ENCODE results near the gene BTBD9.

DNA sequence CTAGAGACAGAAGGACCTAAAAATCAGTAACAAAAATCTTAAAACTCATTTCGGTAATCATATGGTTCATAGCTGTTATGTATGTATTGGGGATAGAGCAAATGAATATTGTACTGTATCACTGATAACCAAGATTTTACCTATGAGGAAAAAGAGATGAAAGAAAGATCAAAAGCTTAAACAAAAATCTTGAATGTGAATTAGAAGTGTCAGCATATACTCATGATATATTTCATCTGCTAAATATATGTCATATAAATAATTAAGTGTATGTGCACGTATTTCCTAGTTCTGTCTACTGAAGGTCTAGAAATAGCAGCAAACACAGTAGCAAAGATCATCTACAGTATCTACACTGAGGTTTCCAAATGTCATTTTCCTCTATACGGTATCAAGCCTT, 299.8 kb downstream of the BTBD9 start:
- TF ChIP-seq CTCF (IDR thresholded peaks at IDR 0.05) (no peak), EZH2 (IDR thresholded peaks at IDR 0.05; ENCODE audit: borderline replicate concordance, insufficient read depth, low read depth, low read length, poor library complexity, severe bottlenecking) (no peak)

Data from B cell (primary cell).